Adrenal gland (tissue), 12 donors: ENCODE data around the gene ALCAM. TPM values are rescaled to one million over a fixed set of nuclear protein-coding genes. Genes with fewer than 3 reads are reported as not detected.

ENCODE experiments used
- DNase-seq, 7 donors: peaks; one replicate each; pipeline ENCODE4 v3.0.0-alpha.2; 2019 to 2020
- H3K27ac ChIP-seq, 5 donors: fragments of 200-600 bp; sonication (generic) in 4 of 5; 1 replicate in 3 of 5; 2 replicates in 2 of 5; pipeline versions ENCODE4 v1.5.1 to v1.8.0; 2016 to 2020; ENCODE audit warnings: mild to moderate bottlenecking in 1 of 5
- H3K27me3 ChIP-seq: fragments of 200-600 bp; 2 replicates; pipeline ENCODE4 v1.8.0; 2021
- H3K36me3 ChIP-seq, 2 donors: fragments of 200-600 bp; replicated peaks in 1 of 2; 1 replicate in 1 of 2; 2 replicates in 1 of 2; pipeline versions ENCODE4 v1.5.1 to v1.8.0; 2018 to 2022
- H3K4me1 ChIP-seq, 2 donors: fragments of 200-600 bp; replicated peaks in 1 of 2; 1 replicate in 1 of 2; 2 replicates in 1 of 2; pipeline versions ENCODE4 v1.5.1 to v1.8.0; 2018 to 2021
- H3K4me3 ChIP-seq, 4 donors: fragments of 200-600 bp; sonication (generic) in 3 of 4; one replicate each; pipeline ENCODE4 v1.5.1; 2016 to 2018
- H3K9me3 ChIP-seq, 3 donors: fragments of 200-600 bp; sonication (generic) in 1 of 3; replicated peaks in 1 of 3; 1 replicate in 2 of 3; 2 replicates in 1 of 3; pipeline versions ENCODE4 v1.5.1 to v1.8.0; 2016 to 2021
- CTCF ChIP-seq, 6 experiments: fragments of 450-650 bp in 4 of 6; fragments of 200-600 bp in 2 of 6; sonication (generic) in 1 of 6; IDR thresholded peaks; 1 replicate in 5 of 6; 2 replicates in 1 of 6; pipeline versions ENCODE4 v1.5.1 to v1.8.0; 2016 to 2021; ENCODE audit warnings: antibody characterized with exemption in 6 of 6, mild to moderate bottlenecking in 2 of 6, moderate library complexity in 1 of 6
- POLR2A ChIP-seq, 2 donors: fragments of 450-650 bp; IDR thresholded peaks; one replicate each; pipeline ENCODE4 v1.6.1; 2017; ENCODE audit warnings: antibody characterized with exemption in 2 of 2, mild to moderate bottlenecking in 2 of 2, moderate library complexity in 1 of 2
- WGBS, 4 donors: extraction: QIAGEN DNeasy Blood & Tissue Kit in 2 of 4; methylation state at CpG; one replicate each; pipeline versions ENCODE4 v1.1.5 to v1.1.7; 2013 to 2017; 5-methylcytosine and 5-hydroxymethylcytosine counted together
- intact Hi-C, 2 donors: fragments of 100-400 bp; cut with DNase I; formaldehyde crosslinking; loops; one replicate each; pipeline versions ENCODE4 v1.14.1 to v1.15.0; 2022 to 2023
- polyA plus RNA-seq, 3 donors: library from polyadenylated mRNA; stranded (reverse); fragments of 200-250 nt in 2 of 3; fragments of 350-450 nt in 1 of 3; fragmentation: Illumina TruSeq in 1 of 3; extraction: RNeasy Lipid Tissue Mini Kit (QIAGEN cat#74804) in 1 of 3; gene quantifications; one replicate each; pipeline ENCODE4 v1.2.3, GENCODE V29; 2013 to 2014
- total RNA-seq, 9 donors: library from RNA; depleted of rRNA in 4 of 9; stranded (reverse); fragments of >200 nt in 4 of 9; fragments of 120-200 nt in 1 of 9; fragmentation: NEBNext Ultra II Directional in 1 of 9; extraction: Animal tissue kit (Norgen Biotek cat#: 25700) in 1 of 9; gene quantifications; one replicate each; pipeline versions ENCODE4 v1.1.0 to v1.2.4, GENCODE V29; 2013 to 2023
- donor health status: healthy with polysubstance abuse.
- donor health status: Bipolar disorder and iron deficiency.
- donor health status: DM: yes; HTN: yes; CAD: no.
- donor health status: DM: no; HTN: no; CAD: no.
- donor health status: DM: no; HTN: no; CAD: no.
- donor health status: DM: yes; HTN: yes; CAD: no.

ALCAM gene
- total and polyA plus RNA-seq, 12 donors, result 9.1 to 64.1 (median 23.9) TPM

- no peak for TF ChIP-seq POLR2A (IDR thresholded peaks at IDR 0.05)
- no peak for TF ChIP-seq CTCF (IDR thresholded peaks at IDR 0.05)
- intact Hi-C loops, result no loop called here
- no peaks in the 10 kb centered on the region for H3K9me3 ChIP-seq
- no peaks in the 10 kb centered on the region for H3K27me3 ChIP-seq
- no peaks in the 10 kb centered on the region for H3K4me1 ChIP-seq
- DNase-seq, result no peak
- H3K27ac ChIP-seq, result no peak overlapping the region
- 81 to 84% (median 82%) methylated on average over 3 of the region's 3 CpGs for WGBS, 4 donors
- H3K4me3 ChIP-seq, result no peak overlapping the region
- H3K36me3 ChIP-seq, result no peaks in the 10 kb centered on the region
Measured at GRCh38 chr3:105417525-105418289, 51.0 kb downstream of the ALCAM start.

- Histone ChIP-seq H3K4me3 (no peak overlapping the region), H3K4me1 (no peaks in the 10 kb centered on the region), H3K27ac (no peak overlapping the region), H3K27me3 (no peaks in the 10 kb centered on the region), H3K36me3 (no peaks in the 10 kb centered on the region), H3K9me3 (no peaks in the 10 kb centered on the region)
- TF ChIP-seq POLR2A (IDR thresholded peaks at IDR 0.05) (no peak), CTCF (IDR thresholded peaks at IDR 0.05) (no peak)
- DNase-seq, result no peak
- 90 to 98% (median 92%) methylated on average over 2 of the region's 2 CpGs for WGBS, 4 donors
- intact Hi-C loops, result no loop called here
Measured at GRCh38 chr3:105422645-105423044, 55.9 kb downstream of the ALCAM start.

- WGBS, 4 donors, result 95 to 98% (median 97%) methylated on average over 2 of the region's 2 CpGs
- H3K36me3 ChIP-seq, result no peaks in the 10 kb centered on the region
- H3K4me1 ChIP-seq, result no peaks in the 10 kb centered on the region
- no peak overlapping the region for H3K4me3 ChIP-seq
- intact Hi-C loops, result no loop called here
- H3K9me3 ChIP-seq, result no peaks in the 10 kb centered on the region
- TF ChIP-seq POLR2A (IDR thresholded peaks at IDR 0.05) (no peak), CTCF (IDR thresholded peaks at IDR 0.05) (no peak)
- no peaks in the 10 kb centered on the region for H3K27me3 ChIP-seq
- no peak overlapping the region for H3K27ac ChIP-seq
- DNase-seq, result no peak
Measured at GRCh38 chr3:105423397-105423796, 56.7 kb downstream of the ALCAM start.

GRCh38 chr3:105424412-105425152 lies 57.9 kb downstream of the ALCAM start:
- H3K4me1 ChIP-seq, result no peaks in the 10 kb centered on the region
- no peak overlapping the region for H3K4me3 ChIP-seq
- WGBS, 4 donors, result 49 to 77% (median 55%) methylated on average over 2 of the region's 2 CpGs
- TF ChIP-seq POLR2A (IDR thresholded peaks at IDR 0.05), result no peak
- TF ChIP-seq CTCF (IDR thresholded peaks at IDR 0.05), result no peak
- H3K27ac ChIP-seq, result no peak overlapping the region
- intact Hi-C loops, result no loop called here
- no peaks in the 10 kb centered on the region for H3K9me3 ChIP-seq
- DNase-seq, result no peak
- H3K27me3 ChIP-seq, result no peaks in the 10 kb centered on the region
- no peaks in the 10 kb centered on the region for H3K36me3 ChIP-seq
